Left cardiac atrium (tissue), 4 donors: ENCODE measurements around the gene HIBADH. TPM values are rescaled to one million over a fixed set of nuclear protein-coding genes. Genes with fewer than 3 reads are reported as not detected.

Experiments used
- ATAC-seq, 2 donors: fragments of 200-7000 bp; cut with Tn5 transposase; one replicate each; pipeline ENCODE4 v1.9.1; 2020; ENCODE audit warnings: mild to moderate bottlenecking in 2 of 2, moderate library complexity in 2 of 2
- DNase-seq: peaks from one replicate; pipeline ENCODE4 v3.0.0-alpha.2; 2020
- intact Hi-C, 2 donors: fragments of 100-400 bp; cut with DNase I; formaldehyde crosslinking; loops; one replicate each; pipeline versions ENCODE4 v1.14.1 to v1.15.1; 2022 to 2023
- long read RNA-seq: library from polyadenylated mRNA; unstranded; transcript quantifications from one replicate; pipeline ENCODE4 v2.0.0, GENCODE V29; 2021
- total RNA-seq, 2 donors: library from RNA; stranded (reverse); fragmentation: NEBNext Ultra II Directional; extraction: Animal tissue kit (Norgen Biotek cat#: 25700); gene quantifications; one replicate each; pipeline ENCODE4 v1.2.1, GENCODE V29; 2021
- donor health status: DM: no; HTN: yes; CAD: no.
- donor health status: DM: no; HTN: yes; CAD: no; lungs with severe emphysema.
- donor health status: DM: yes; HTN: yes; CAD: no.
- donor health status: Dilated cardiomyopathy.

The HIBADH gene
- total RNA-seq: 10 to 100 TPM; 52.4 to 68.1 TPM
- long read RNA-seq, transcript HIBADH-201 (8 exons, 1,990 nt): major isoform, 126 of 158 reads
- long read RNA-seq, partial matches to known transcripts: 6 of 158 reads
- long read RNA-seq, other reads (novel, unspliced or antisense): 26 of 158 reads

GRCh38 chr7:27662490-27663205 is at the start of gene HIBADH:
HIBADH (minus strand) TSS chr7:27662883; CDS start chr7:27662788, 95 bp downstream.
- intact Hi-C loops: loop anchor here (5.0 to 10.0 kb wide), 3 partner anchors 72 to 352 kb away; no protein-coding TSS in a partner anchor
- peak; percentile 99 for ATAC-seq
- peak; percentile 99 for DNase-seq

- no peak for DNase-seq
- ATAC-seq: no peak
- intact Hi-C loops: no loop called here
Observed at GRCh38 chr7:27712217-27712616, 49.5 kb upstream of the HIBADH start.

GRCh38 chr7:27709137-27710075 is 46.7 kb upstream of the HIBADH start:
- ATAC-seq (peak in 1 of 2 donors; percentile 78), DNase-seq (no peak)
- intact Hi-C loops: no loop called here

- ATAC-seq: no peak
- no peak for DNase-seq
- intact Hi-C loops: no loop called here
Observed at GRCh38 chr7:27708485-27708884, 45.8 kb upstream of the HIBADH start.

- ATAC-seq: no peak
- intact Hi-C loops: no loop called here
- no peak for DNase-seq
Observed at GRCh38 chr7:27705200-27705594, 42.5 kb upstream of the HIBADH start.

GRCh38 chr7:27704422-27705199 is 41.9 kb upstream of the HIBADH start:
- peak in 1 of 2 donors; percentile 64 for ATAC-seq
- no peak for DNase-seq
- intact Hi-C loops: no loop called here

GRCh38 chr7:27703181-27703580 is 40.5 kb upstream of the HIBADH start:
- no peak for DNase-seq
- intact Hi-C loops: no loop called here
- no peak for ATAC-seq

GRCh38 chr7:27700501-27700900 is 37.8 kb upstream of the HIBADH start:
- DNase-seq (no peak), ATAC-seq (no peak)
- intact Hi-C loops: no loop called here

- intact Hi-C loops: no loop called here
- ATAC-seq (no peak), DNase-seq (no peak)
Observed at GRCh38 chr7:27699751-27700150, 37.1 kb upstream of the HIBADH start.

- DNase-seq: peak; percentile 26
- intact Hi-C loops: no loop called here
- ATAC-seq: peak in 1 of 2 donors; percentile 50
Observed at GRCh38 chr7:27697861-27698430, 35.3 kb upstream of the HIBADH start.

- DNase-seq (no peak), ATAC-seq (no peak)
- intact Hi-C loops: no loop called here
Observed at GRCh38 chr7:27695096-27695495, 32.4 kb upstream of the HIBADH start.

- peak in 1 of 2 donors; percentile 47 for ATAC-seq
- intact Hi-C loops: no loop called here
- no peak for DNase-seq
Observed at GRCh38 chr7:27693794-27694193, 31.1 kb upstream of the HIBADH start.

- DNase-seq: no peak
- intact Hi-C loops: no loop called here
- ATAC-seq: no peak
Observed at GRCh38 chr7:27690649-27691048, 28.0 kb upstream of the HIBADH start.

- intact Hi-C loops: no loop called here
- ATAC-seq (peak in 1 of 2 donors; percentile 27), DNase-seq (no peak)
Observed at GRCh38 chr7:27689591-27690164, 27.0 kb upstream of the HIBADH start.

- ATAC-seq (no peak), DNase-seq (no peak)
- intact Hi-C loops: no loop called here
Observed at GRCh38 chr7:27689150-27689549, 26.5 kb upstream of the HIBADH start.

GRCh38 chr7:27688646-27689045 is 26.0 kb upstream of the HIBADH start:
- intact Hi-C loops: no loop called here

GRCh38 chr7:27688056-27688455 is 25.4 kb upstream of the HIBADH start:
- intact Hi-C loops: no loop called here
- DNase-seq: no peak
- ATAC-seq: no peak

More at GRCh38 chr7:27688646-27689045, 26.0 kb upstream of the HIBADH start:
- ATAC-seq (no peak), DNase-seq (no peak)

GRCh38 chr7:27686315-27686714 is 23.6 kb upstream of the HIBADH start:
- intact Hi-C loops: no loop called here
- DNase-seq: no peak

More at GRCh38 chr7:27686315-27686714, 23.6 kb upstream of the HIBADH start:
- ATAC-seq: no peak
